ENCODE measurements around the gene UBD.

- TF ChIP-seq, protein P1, sequence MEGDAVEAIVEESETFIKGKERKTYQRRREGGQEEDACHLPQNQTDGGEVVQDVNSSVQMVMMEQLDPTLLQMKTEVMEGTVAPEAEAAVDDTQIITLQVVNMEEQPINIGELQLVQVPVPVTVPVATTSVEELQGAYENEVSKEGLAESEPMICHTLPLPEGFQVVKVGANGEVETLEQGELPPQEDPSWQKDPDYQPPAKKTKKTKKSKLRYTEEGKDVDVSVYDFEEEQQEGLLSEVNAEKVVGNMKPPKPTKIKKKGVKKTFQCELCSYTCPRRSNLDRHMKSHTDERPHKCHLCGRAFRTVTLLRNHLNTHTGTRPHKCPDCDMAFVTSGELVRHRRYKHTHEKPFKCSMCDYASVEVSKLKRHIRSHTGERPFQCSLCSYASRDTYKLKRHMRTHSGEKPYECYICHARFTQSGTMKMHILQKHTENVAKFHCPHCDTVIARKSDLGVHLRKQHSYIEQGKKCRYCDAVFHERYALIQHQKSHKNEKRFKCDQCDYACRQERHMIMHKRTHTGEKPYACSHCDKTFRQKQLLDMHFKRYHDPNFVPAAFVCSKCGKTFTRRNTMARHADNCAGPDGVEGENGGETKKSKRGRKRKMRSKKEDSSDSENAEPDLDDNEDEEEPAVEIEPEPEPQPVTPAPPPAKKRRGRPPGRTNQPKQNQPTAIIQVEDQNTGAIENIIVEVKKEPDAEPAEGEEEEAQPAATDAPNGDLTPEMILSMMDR (IDR thresholded peaks at IDR 0.05; ENCODE audit: insufficient read depth, low read length), result no peak
- TF ChIP-seq POLR2AphosphoS5 (IDR thresholded peaks at IDR 0.05; ENCODE audit: low read depth) (no peak), SPI1 (IDR thresholded peaks at IDR 0.05; ENCODE audit: borderline replicate concordance, low read depth) (no peak), GABPA (IDR thresholded peaks at IDR 0.05; ENCODE audit: low read depth) (no peak)
- TF ChIP-seq, protein P2, sequence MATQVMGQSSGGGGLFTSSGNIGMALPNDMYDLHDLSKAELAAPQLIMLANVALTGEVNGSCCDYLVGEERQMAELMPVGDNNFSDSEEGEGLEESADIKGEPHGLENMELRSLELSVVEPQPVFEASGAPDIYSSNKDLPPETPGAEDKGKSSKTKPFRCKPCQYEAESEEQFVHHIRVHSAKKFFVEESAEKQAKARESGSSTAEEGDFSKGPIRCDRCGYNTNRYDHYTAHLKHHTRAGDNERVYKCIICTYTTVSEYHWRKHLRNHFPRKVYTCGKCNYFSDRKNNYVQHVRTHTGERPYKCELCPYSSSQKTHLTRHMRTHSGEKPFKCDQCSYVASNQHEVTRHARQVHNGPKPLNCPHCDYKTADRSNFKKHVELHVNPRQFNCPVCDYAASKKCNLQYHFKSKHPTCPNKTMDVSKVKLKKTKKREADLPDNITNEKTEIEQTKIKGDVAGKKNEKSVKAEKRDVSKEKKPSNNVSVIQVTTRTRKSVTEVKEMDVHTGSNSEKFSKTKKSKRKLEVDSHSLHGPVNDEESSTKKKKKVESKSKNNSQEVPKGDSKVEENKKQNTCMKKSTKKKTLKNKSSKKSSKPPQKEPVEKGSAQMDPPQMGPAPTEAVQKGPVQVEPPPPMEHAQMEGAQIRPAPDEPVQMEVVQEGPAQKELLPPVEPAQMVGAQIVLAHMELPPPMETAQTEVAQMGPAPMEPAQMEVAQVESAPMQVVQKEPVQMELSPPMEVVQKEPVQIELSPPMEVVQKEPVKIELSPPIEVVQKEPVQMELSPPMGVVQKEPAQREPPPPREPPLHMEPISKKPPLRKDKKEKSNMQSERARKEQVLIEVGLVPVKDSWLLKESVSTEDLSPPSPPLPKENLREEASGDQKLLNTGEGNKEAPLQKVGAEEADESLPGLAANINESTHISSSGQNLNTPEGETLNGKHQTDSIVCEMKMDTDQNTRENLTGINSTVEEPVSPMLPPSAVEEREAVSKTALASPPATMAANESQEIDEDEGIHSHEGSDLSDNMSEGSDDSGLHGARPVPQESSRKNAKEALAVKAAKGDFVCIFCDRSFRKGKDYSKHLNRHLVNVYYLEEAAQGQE (IDR thresholded peaks at IDR 0.05; ENCODE audit: insufficient replicate concordance, low read depth), result no peak
Observed at GRCh38 chr6:29590218-29590808, 30.8 kb upstream of the UBD start.
